Thoracic aorta (tissue), 2 donors: ENCODE data around the gene DOC2A. TPM values are rescaled to one million over a fixed set of nuclear protein-coding genes. Genes with fewer than 3 reads are reported as not detected.

Experiments
- ATAC-seq: fragments of 150-250 bp; one replicate; pipeline ENCODE4 v1.8.0; 2017; ENCODE audit warnings: low read depth; ENCODE audit not compliant: insufficient number of reproducible peaks, low FRiP score
- DNase-seq: peaks from one replicate; pipeline ENCODE4 v3.0.0-alpha.2; 2020; ENCODE audit warnings: low spot score
- H3K27ac ChIP-seq, 2 donors: fragments of 200-600 bp; sonication (generic); 1 replicate in 1 of 2; 2 replicates in 1 of 2; pipeline ENCODE4 v1.5.1; 2016; ENCODE audit warnings: mild to moderate bottlenecking in 2 of 2, moderate library complexity in 2 of 2
- H3K27me3 ChIP-seq: fragments of 200-600 bp; sonication (generic); replicated peaks from 2 replicates; pipeline ENCODE4 v1.6.0; 2016; ENCODE audit warnings: mild to moderate bottlenecking; ENCODE audit not compliant: insufficient read depth
- H3K36me3 ChIP-seq: fragments of 200-600 bp; sonication (generic); one replicate; pipeline ENCODE4 v1.5.1; 2016
- H3K4me1 ChIP-seq, 2 donors: fragments of 200-600 bp; sonication (generic); 1 replicate in 1 of 2; 2 replicates in 1 of 2; pipeline versions ENCODE4 v1.5.1 to v1.6.0; 2016; ENCODE audit warnings: low read depth in 2 of 2, mild to moderate bottlenecking in 1 of 2; ENCODE audit not compliant: control insufficient read depth in 1 of 2
- H3K4me3 ChIP-seq: fragments of 200-600 bp; sonication (generic); 2 replicates; pipeline ENCODE4 v1.5.1; 2016; ENCODE audit warnings: mild to moderate bottlenecking
- H3K9me3 ChIP-seq: fragments of 200-600 bp; sonication (generic); 2 replicates; pipeline ENCODE4 v1.5.1; 2016
- total RNA-seq, 2 donors: library from RNA; depleted of rRNA; stranded (reverse); fragments of >200 nt; gene quantifications; one replicate each; pipeline versions ENCODE4 v1.1.0 to v1.2.3, GENCODE V29; 2016
- TF ChIP-seq, protein P1 (sequence below): fragments of 200-600 bp; sonication (generic); IDR thresholded peaks from one replicate; pipeline ENCODE4 v1.5.1; 2019; ENCODE audit warnings: antibody characterized with exemption

Gene DOC2A
- total RNA-seq, 2 donors from 2014 or later: 0.56 TPM; not detected in 1

GRCh38 chr16:29972992-29973383, 37.8 kb downstream of the DOC2A start:
- peak overlapping the region; percentile 98 for H3K4me3 ChIP-seq
- no peaks in the 10 kb centered on the region for H3K27me3 ChIP-seq
- DNase-seq: no peak
- H3K4me1 ChIP-seq: peaks cover 20 to 39% of the 10 kb centered on the region in 2 donors
- H3K27ac ChIP-seq: no peak overlapping the region
- no peak for ATAC-seq
- no peaks in the 10 kb centered on the region for H3K9me3 ChIP-seq
- TF ChIP-seq, protein P1, sequence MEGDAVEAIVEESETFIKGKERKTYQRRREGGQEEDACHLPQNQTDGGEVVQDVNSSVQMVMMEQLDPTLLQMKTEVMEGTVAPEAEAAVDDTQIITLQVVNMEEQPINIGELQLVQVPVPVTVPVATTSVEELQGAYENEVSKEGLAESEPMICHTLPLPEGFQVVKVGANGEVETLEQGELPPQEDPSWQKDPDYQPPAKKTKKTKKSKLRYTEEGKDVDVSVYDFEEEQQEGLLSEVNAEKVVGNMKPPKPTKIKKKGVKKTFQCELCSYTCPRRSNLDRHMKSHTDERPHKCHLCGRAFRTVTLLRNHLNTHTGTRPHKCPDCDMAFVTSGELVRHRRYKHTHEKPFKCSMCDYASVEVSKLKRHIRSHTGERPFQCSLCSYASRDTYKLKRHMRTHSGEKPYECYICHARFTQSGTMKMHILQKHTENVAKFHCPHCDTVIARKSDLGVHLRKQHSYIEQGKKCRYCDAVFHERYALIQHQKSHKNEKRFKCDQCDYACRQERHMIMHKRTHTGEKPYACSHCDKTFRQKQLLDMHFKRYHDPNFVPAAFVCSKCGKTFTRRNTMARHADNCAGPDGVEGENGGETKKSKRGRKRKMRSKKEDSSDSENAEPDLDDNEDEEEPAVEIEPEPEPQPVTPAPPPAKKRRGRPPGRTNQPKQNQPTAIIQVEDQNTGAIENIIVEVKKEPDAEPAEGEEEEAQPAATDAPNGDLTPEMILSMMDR: no peak
- H3K36me3 ChIP-seq: peaks cover 12% of the 10 kb centered on the region

GRCh38 chr16:29972500-29972899, 38.3 kb downstream of the DOC2A start:
- Histone ChIP-seq H3K4me3 (no peak overlapping the region), H3K27me3 (no peaks in the 10 kb centered on the region), H3K36me3 (peaks cover 14% of the 10 kb centered on the region), H3K4me1 (peaks cover 20 to 37% of the 10 kb centered on the region in 2 donors), H3K27ac (no peak overlapping the region), H3K9me3 (no peaks in the 10 kb centered on the region)
- TF ChIP-seq, protein P1: no peak
- ATAC-seq (no peak), DNase-seq (no peak)

DNA sequence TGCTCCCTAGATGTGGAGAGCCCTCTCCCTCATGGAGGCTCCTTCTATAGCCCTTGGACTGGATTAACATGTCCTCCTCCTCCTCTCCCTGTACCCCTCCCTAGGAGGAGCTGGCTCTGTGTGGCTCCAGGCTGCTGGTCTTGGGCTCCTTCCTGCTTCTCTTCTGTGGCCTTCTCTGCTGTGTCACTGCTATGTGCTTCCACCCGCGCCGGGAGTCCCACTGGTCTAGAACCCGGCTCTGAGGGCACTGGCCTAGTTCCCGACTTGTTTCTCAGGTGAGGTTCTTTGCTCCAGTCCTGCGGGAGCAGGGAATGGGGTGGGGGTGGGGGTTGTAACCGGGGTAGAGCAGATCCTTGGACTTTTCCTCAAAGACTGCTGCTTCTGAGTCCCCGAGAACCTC, 39.5 kb downstream of the DOC2A start:
- H3K36me3 ChIP-seq: peaks cover 14% of the 10 kb centered on the region
- no peaks in the 10 kb centered on the region for H3K9me3 ChIP-seq
- peaks cover 16 to 25% of the 10 kb centered on the region in 2 donors for H3K4me1 ChIP-seq
- no peaks in the 10 kb centered on the region for H3K27me3 ChIP-seq
- TF ChIP-seq, protein P1: no peak
- ATAC-seq (no peak), DNase-seq (no peak)
- no peak overlapping the region for H3K27ac ChIP-seq
- H3K4me3 ChIP-seq: no peak overlapping the region

DNA sequence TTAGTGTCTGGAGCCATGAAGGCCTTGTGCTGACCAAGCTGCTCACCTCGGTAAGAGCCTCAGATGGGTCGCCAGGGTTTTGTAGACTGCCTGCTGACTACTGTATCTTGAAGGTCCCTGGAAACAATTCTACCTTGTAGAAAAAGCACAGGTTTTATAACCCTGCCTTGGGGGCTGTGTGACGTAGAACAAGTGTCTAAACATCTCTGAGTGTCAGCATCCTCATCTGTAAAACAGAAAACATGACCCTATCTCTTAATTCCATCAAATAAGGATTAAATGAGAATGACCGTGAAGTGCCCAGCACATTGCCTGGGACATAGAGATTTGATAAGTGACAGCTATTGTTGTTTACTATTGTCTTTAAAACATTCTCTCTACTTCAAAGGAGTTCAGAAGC, 42.6 kb downstream of the DOC2A start:
- Histone ChIP-seq H3K27me3 (no peaks in the 10 kb centered on the region), H3K27ac (no peak overlapping the region), H3K4me3 (no peak overlapping the region), H3K9me3 (no peaks in the 10 kb centered on the region), H3K4me1 (peaks cover 0 to 14% of the 10 kb centered on the region in 2 donors), H3K36me3 (peaks cover 14% of the 10 kb centered on the region)
- TF ChIP-seq, protein P1: no peak
- DNase-seq (no peak), ATAC-seq (no peak)

GRCh38 chr16:29963021-29963743, 47.6 kb downstream of the DOC2A start:
- peak overlapping the region; percentile 83 to 93 for H3K27ac ChIP-seq
- DNase-seq (no peak), ATAC-seq (no peak)
- H3K27me3 ChIP-seq: no peaks in the 10 kb centered on the region
- H3K9me3 ChIP-seq: no peaks in the 10 kb centered on the region
- TF ChIP-seq, protein P1: no peak
- H3K36me3 ChIP-seq: peaks cover 4% of the 10 kb centered on the region
- peaks cover 3 to 17% of the 10 kb centered on the region in 2 donors for H3K4me1 ChIP-seq
- peak overlapping the region; percentile 71 for H3K4me3 ChIP-seq
